ACC112 (cell line): ENCODE results near the gene SLC50A1.
"Not testable (repeated sequence)": the region's sequence is repeated elsewhere in the genome, so short reads cannot be mapped to it uniquely, and the experiment has no call there.

Experiments
- H2AFZ ChIP-seq: fragments of 200-600 bp; sonication (generic); one replicate; pipeline ENCODE4 v1.6.0; 2017; ENCODE audit warnings: antibody characterized with exemption, low read length; ENCODE audit not compliant: unreplicated experiment
- H3K27ac ChIP-seq: fragments of 200-600 bp; sonication (generic); 2 replicates; pipeline ENCODE4 v1.5.1; 2014; ENCODE audit warnings: low read depth, mild to moderate bottlenecking, antibody characterized with exemption, low read length, moderate library complexity
- H3K27me3 ChIP-seq: fragments of 200-600 bp; sonication (generic); 2 replicates; pipeline ENCODE4 v1.6.1; 2014; ENCODE audit warnings: mild to moderate bottlenecking, antibody characterized with exemption, low read length, moderate library complexity, mixed read lengths; ENCODE audit not compliant: insufficient read depth
- H3K36me3 ChIP-seq: fragments of 200-600 bp; sonication (generic); 2 replicates; pipeline ENCODE4 v1.6.1; 2016; ENCODE audit warnings: mild to moderate bottlenecking, antibody characterized with exemption, low read length, moderate library complexity, mixed read lengths; ENCODE audit not compliant: insufficient read depth
- H3K4me1 ChIP-seq: fragments of 200-600 bp; sonication (generic); one replicate; pipeline ENCODE4 v1.6.1; 2016; ENCODE audit warnings: low read length, mixed read lengths; ENCODE audit not compliant: insufficient read depth, unreplicated experiment, control insufficient read depth
- H3K4me3 ChIP-seq: fragments of 200-600 bp; sonication (generic); 2 replicates; pipeline ENCODE4 v1.5.1; 2014; ENCODE audit warnings: mild to moderate bottlenecking, low read depth, low read length
- H3K79me2 ChIP-seq: fragments of 200-600 bp; sonication (generic); one replicate; pipeline ENCODE4 v1.6.0; 2016; ENCODE audit warnings: low read length; ENCODE audit not compliant: control insufficient read depth, unreplicated experiment, insufficient read depth

Gene SLC50A1

GRCh38 chr1:155117610-155118009, 18.0 kb upstream of the SLC50A1 start:
- Histone ChIP-seq H3K36me3 (no peaks in the 10 kb centered on the region), H3K27me3 (peaks cover 39% of the 10 kb centered on the region), H3K27ac (no peak overlapping the region), H3K4me1 (no peaks in the 10 kb centered on the region), H3K79me2 (no peaks in the 10 kb centered on the region), H2AFZ (no peak overlapping the region), H3K4me3 (no peak overlapping the region)

- H3K27ac ChIP-seq, H2AFZ ChIP-seq, H3K4me3 ChIP-seq, H3K36me3 ChIP-seq, H3K79me2 ChIP-seq, H3K4me1 ChIP-seq: not testable (repeated sequence)
- peaks cover 39% of the 10 kb centered on the region for H3K27me3 ChIP-seq
These were observed 17.6 kb upstream of the SLC50A1 start for GRCh38 chr1:155118090-155118489.

GRCh38 chr1:155120253-155120652, 15.4 kb upstream of the SLC50A1 start:
- H3K4me1 ChIP-seq: no peaks in the 10 kb centered on the region
- no peak overlapping the region for H2AFZ ChIP-seq
- no peak overlapping the region for H3K27ac ChIP-seq
- H3K79me2 ChIP-seq: no peaks in the 10 kb centered on the region
- H3K27me3 ChIP-seq: peaks cover 47% of the 10 kb centered on the region
- H3K36me3 ChIP-seq: no peaks in the 10 kb centered on the region
- H3K4me3 ChIP-seq: no peak overlapping the region

GRCh38 chr1:155121249-155121648, 14.4 kb upstream of the SLC50A1 start:
- Histone ChIP-seq H3K4me3 (no peak overlapping the region), H3K27ac (no peak overlapping the region), H2AFZ (no peak overlapping the region)

GRCh38 chr1:155122308-155122707, 13.3 kb upstream of the SLC50A1 start:
- Histone ChIP-seq H3K27me3 (peaks cover 58% of the 10 kb centered on the region), H3K27ac (no peak overlapping the region), H3K4me1 (peaks cover 6% of the 10 kb centered on the region), H3K4me3 (no peak overlapping the region), H3K79me2 (no peaks in the 10 kb centered on the region), H3K36me3 (no peaks in the 10 kb centered on the region), H2AFZ (no peak overlapping the region)

More at GRCh38 chr1:155121249-155121648, 14.4 kb upstream of the SLC50A1 start:
- peaks cover 54% of the 10 kb centered on the region for H3K27me3 ChIP-seq
- H3K36me3 ChIP-seq: no peaks in the 10 kb centered on the region
- no peaks in the 10 kb centered on the region for H3K79me2 ChIP-seq
- H3K4me1 ChIP-seq: peaks cover 3% of the 10 kb centered on the region

- Histone ChIP-seq H2AFZ (no peak overlapping the region), H3K36me3 (no peaks in the 10 kb centered on the region), H3K4me3 (no peak overlapping the region), H3K27me3 (peaks cover 65% of the 10 kb centered on the region), H3K27ac (no peak overlapping the region), H3K79me2 (no peaks in the 10 kb centered on the region), H3K4me1 (peaks cover 13% of the 10 kb centered on the region)
These were observed 11.9 kb upstream of the SLC50A1 start for GRCh38 chr1:155123801-155124200.

- H3K4me3 ChIP-seq: no peak overlapping the region
- H3K27me3 ChIP-seq: peaks cover 61% of the 10 kb centered on the region
- H2AFZ ChIP-seq: no peak overlapping the region
These were observed 10.9 kb upstream of the SLC50A1 start for GRCh38 chr1:155124503-155125463.

GRCh38 chr1:155125511-155125945, 10.1 kb upstream of the SLC50A1 start:
- H3K79me2 ChIP-seq: no peaks in the 10 kb centered on the region
- H3K4me3 ChIP-seq: no peak overlapping the region
- no peak overlapping the region for H2AFZ ChIP-seq
- no peaks in the 10 kb centered on the region for H3K36me3 ChIP-seq
- H3K4me1 ChIP-seq: peaks cover 13% of the 10 kb centered on the region
- no peak overlapping the region for H3K27ac ChIP-seq
- H3K27me3 ChIP-seq: peaks cover 54% of the 10 kb centered on the region

More at GRCh38 chr1:155124503-155125463, 10.9 kb upstream of the SLC50A1 start:
- Histone ChIP-seq H3K79me2 (no peaks in the 10 kb centered on the region), H3K4me1 (peaks cover 13% of the 10 kb centered on the region), H3K36me3 (no peaks in the 10 kb centered on the region), H3K27ac (no peak overlapping the region)

- H2AFZ ChIP-seq: no peak overlapping the region
- peak overlapping the region; percentile 74 for H3K4me3 ChIP-seq
- no peaks in the 10 kb centered on the region for H3K79me2 ChIP-seq
- no peaks in the 10 kb centered on the region for H3K36me3 ChIP-seq
- peaks cover 54% of the 10 kb centered on the region for H3K27me3 ChIP-seq
- peaks cover 13% of the 10 kb centered on the region for H3K4me1 ChIP-seq
- no peak overlapping the region for H3K27ac ChIP-seq
These were observed 9.6 kb upstream of the SLC50A1 start for GRCh38 chr1:155125946-155126555.

- H3K27ac ChIP-seq: no peak overlapping the region
- H3K36me3 ChIP-seq: no peaks in the 10 kb centered on the region
- H3K27me3 ChIP-seq: peaks cover 50% of the 10 kb centered on the region
- no peaks in the 10 kb centered on the region for H3K79me2 ChIP-seq
- H3K4me1 ChIP-seq: peaks cover 13% of the 10 kb centered on the region
- H2AFZ ChIP-seq: peak overlapping the region; percentile 9
- peak overlapping the region; percentile 74 for H3K4me3 ChIP-seq
These were observed 9.0 kb upstream of the SLC50A1 start for GRCh38 chr1:155126556-155127104.
